LNCaP clone FGC (cell line): ENCODE measurements around the gene MFN2.

Experiments used
- DNase-seq: peaks from one replicate; pipeline ENCODE4 v3.0.0-alpha.2; 2011; ENCODE audit warnings: low read depth
- H3K4me3 ChIP-seq: 2 replicates; pipeline ENCODE4 v1.5.1; 2011; ENCODE audit warnings: mild to moderate bottlenecking, low read depth, low read length, control low read depth
- CTCF ChIP-seq: IDR thresholded peaks from 2 replicates; pipeline ENCODE4 v1.5.1; 2012; ENCODE audit warnings: mild to moderate bottlenecking; ENCODE audit not compliant: control insufficient read depth, insufficient read depth; ENCODE audit errors: extremely low read depth

The MFN2 gene

GRCh38 chr1:11997081-11997850 is 17.0 kb downstream of the MFN2 start:
- no peak for TF ChIP-seq CTCF
- DNase-seq: no peak
- H3K4me3 ChIP-seq: no peak overlapping the region

- TF ChIP-seq CTCF: no peak
- no peak for DNase-seq
- no peak overlapping the region for H3K4me3 ChIP-seq
These were observed 18.4 kb downstream of the MFN2 start for GRCh38 chr1:11998636-11999035.

- H3K4me3 ChIP-seq: no peak overlapping the region
- TF ChIP-seq CTCF: no peak
- no peak for DNase-seq
These were observed 19.0 kb downstream of the MFN2 start for GRCh38 chr1:11999236-11999635.

DNA sequence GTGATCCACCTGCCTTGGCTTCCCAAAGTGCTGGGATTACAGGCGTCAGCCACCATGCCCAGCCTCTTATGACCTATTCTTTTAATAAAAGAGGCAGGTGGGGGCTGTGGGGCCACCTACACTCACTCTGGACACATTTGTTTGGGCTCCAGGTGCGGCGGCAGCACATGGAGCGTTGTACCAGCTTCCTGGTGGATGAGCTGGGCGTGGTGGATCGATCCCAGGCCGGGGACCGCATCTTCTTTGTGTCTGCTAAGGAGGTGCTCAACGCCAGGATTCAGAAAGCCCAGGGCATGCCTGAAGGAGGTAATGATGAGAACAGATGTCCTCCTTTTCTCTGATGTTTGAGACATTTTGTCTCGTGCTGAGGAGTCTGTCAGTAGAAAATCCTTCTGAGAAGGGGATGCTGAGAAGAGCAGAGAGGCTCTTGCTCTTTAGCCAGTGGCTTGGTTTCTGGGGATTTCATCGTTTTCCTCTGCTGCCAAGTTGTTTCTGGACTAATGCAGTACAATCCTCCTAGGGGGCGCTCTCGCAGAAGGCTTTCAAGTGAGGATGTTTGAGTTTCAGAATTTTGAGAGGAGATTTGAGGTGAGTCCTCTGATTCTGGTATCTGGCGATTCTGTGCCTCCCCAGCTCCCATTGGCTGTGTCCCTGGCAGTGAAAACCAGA is 21.1 kb downstream of the MFN2 start:
- TF ChIP-seq CTCF: peak; percentile 42

DNA sequence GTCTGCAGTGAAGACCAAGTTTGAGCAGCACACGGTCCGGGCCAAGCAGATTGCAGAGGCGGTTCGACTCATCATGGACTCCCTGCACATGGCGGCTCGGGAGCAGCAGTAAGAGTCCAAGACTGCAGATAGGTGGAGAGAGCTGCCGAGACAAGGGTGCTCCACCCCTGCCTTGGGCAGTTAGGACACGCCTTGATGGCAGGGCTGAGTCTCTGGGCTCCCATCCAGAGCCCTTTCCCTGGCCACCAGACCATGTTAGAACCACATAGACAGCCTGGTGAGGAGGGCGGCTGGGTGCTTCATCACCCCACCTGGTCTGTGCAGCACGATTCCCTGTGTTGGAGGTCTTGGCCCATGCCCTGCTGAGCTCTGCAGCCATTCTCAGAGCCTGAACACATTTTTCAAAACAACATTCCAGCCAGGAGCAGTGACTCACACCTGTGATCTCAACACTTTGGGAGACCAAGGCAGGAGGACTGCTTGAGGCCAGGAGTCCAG is 21.8 kb downstream of the MFN2 start:
- no peak for DNase-seq
- no peak for TF ChIP-seq CTCF
- no peak overlapping the region for H3K4me3 ChIP-seq

More for the DNA sequence above, 21.1 kb downstream of the MFN2 start:
- no peak for DNase-seq
- H3K4me3 ChIP-seq: no peak overlapping the region

- no peak overlapping the region for H3K4me3 ChIP-seq
- no peak for TF ChIP-seq CTCF
- no peak for DNase-seq
These were observed 23.5 kb downstream of the MFN2 start for GRCh38 chr1:12003762-12004161.
